K562 (cell line): Measurements from ENCODE around the gene RPL27. TPM values are rescaled to one million over a fixed set of nuclear protein-coding genes. Genes with fewer than 3 reads are reported as not detected.

ENCODE experiments used
- ASH1L ChIP-seq: fragments of 450-650 bp; IDR thresholded peaks from 2 replicates; pipeline ENCODE4 v1.6.1; 2018; ENCODE audit warnings: borderline replicate concordance, mild to moderate bottlenecking, low read depth; ENCODE audit not compliant: partially characterized antibody
- CREB1 ChIP-seq, 2 experiments: sonication (generic) in 1 of 2; formaldehyde crosslinking in 1 of 2; IDR thresholded peaks; 2 replicates each; pipeline versions ENCODE4 v1.6.1 to v1.8.0; 2012 to 2022; ENCODE audit warnings: inconsistent platforms in 1 of 2, mild to moderate bottlenecking in 1 of 2, missing genetic modification reagents in 1 of 2, moderate library complexity in 1 of 2
- ELF1 ChIP-seq: fragments of 200-800 bp; sonication (Bioruptor generic); IDR thresholded peaks from 2 replicates; pipeline ENCODE4 v1.6.1; 2016; ENCODE audit warnings: missing genetic modification characterization, missing compliant biosample characterization
- HDAC6 ChIP-seq: IDR thresholded peaks from 2 replicates; pipeline ENCODE4 v1.6.1; 2012; ENCODE audit warnings: low read depth, mild to moderate bottlenecking, control low read depth, inconsistent platforms, low read length, moderate library complexity
- HDGF ChIP-seq: fragments of 450-650 bp; IDR thresholded peaks from 2 replicates; pipeline ENCODE4 v1.6.1; 2016
- PHF8 ChIP-seq: fragments of 200-600 bp; sonication (generic); IDR thresholded peaks from 2 replicates; pipeline ENCODE4 v1.6.1; 2012; ENCODE audit warnings: mixed run types, mild to moderate bottlenecking, inconsistent platforms, low read length, moderate library complexity, borderline replicate concordance
- POLR2AphosphoS5 ChIP-seq: IDR thresholded peaks from 2 replicates; pipeline ENCODE4 v1.6.1; 2011; ENCODE audit warnings: mild to moderate bottlenecking, low read depth, low read length, moderate library complexity; ENCODE audit not compliant: control insufficient read depth, insufficient read depth
- RAD21 ChIP-seq, 2 experiments: fragments of 250-450 bp in 1 of 2; fragments of 450-650 bp in 1 of 2; sonication (Bioruptor Pico) in 1 of 2; formaldehyde crosslinking in 1 of 2; IDR thresholded peaks in 1 of 2; conservative IDR thresholded peaks in 1 of 2; 2 replicates each; pipeline versions ENCODE4 v1.4.0 to v1.8.0; 2020 to 2022; ENCODE audit warnings: mild to moderate bottlenecking in 2 of 2, moderate library complexity in 1 of 2
- STAG1 ChIP-seq: sonication (generic); formaldehyde crosslinking; IDR thresholded peaks from 2 replicates; pipeline ENCODE4 v1.5.0; 2020; ENCODE audit warnings: missing genetic modification reagents, borderline replicate concordance
- XRCC5 ChIP-seq: fragments of 200-400 bp; formaldehyde crosslinking; IDR thresholded peaks from 2 replicates; pipeline ENCODE4 v1.6.1; 2017; ENCODE audit warnings: low read depth, mild to moderate bottlenecking, low read length
- YY1 ChIP-seq, 3 experiments: IDR thresholded peaks; 2 replicates each; pipeline ENCODE4 v1.6.1; 2011; ENCODE audit warnings: low read length in 2 of 3, mild to moderate bottlenecking in 2 of 3, moderate library complexity in 2 of 3, borderline replicate concordance in 1 of 3, control low read depth in 1 of 3, low read depth in 1 of 3; ENCODE audit not compliant: insufficient read depth in 3 of 3, insufficient replicate concordance in 2 of 3, control insufficient read depth in 1 of 3, insufficient read length in 1 of 3; ENCODE audit errors: extremely low read depth in 1 of 3
- ZNF224 ChIP-seq: sonication (generic); formaldehyde crosslinking; IDR thresholded peaks from 2 replicates; pipeline ENCODE4 v1.8.0; 2022; ENCODE audit warnings: mild to moderate bottlenecking, missing genetic modification reagents
- ZNF232 ChIP-seq: sonication (generic); formaldehyde crosslinking; IDR thresholded peaks from 2 replicates; pipeline ENCODE4 v1.8.0; 2022; ENCODE audit warnings: mild to moderate bottlenecking, missing genetic modification reagents
- ZNF707 ChIP-seq: fragments of 250-450 bp; sonication (Bioruptor Pico); conservative IDR thresholded peaks from 2 replicates; pipeline ENCODE4 v1.8.0; 2022; ENCODE audit warnings: inconsistent platforms, mild to moderate bottlenecking, moderate library complexity
- polyA plus RNA-seq, 8 experiments: library from polyadenylated mRNA; depleted of rRNA in 4 of 8; stranded (reverse) in 5 of 8; unstranded in 3 of 8; fragments of >200 nt; fragmentation: Nextera tagmentation in 2 of 8; fragmentation: Illumina TruSeq in 1 of 8; extraction: Ambion mirVana in 2 of 8; extraction: Trizol in 1 of 8; gene quantifications; 2 replicates each; pipeline versions ENCODE4 v1.2.1 to v1.2.3, GENCODE V29; 2011 to 2014; ENCODE audit warnings: inconsistent platforms in 1 of 8, missing spikeins in 1 of 8
- total RNA-seq, 7 experiments: library from RNA; depleted of rRNA in 6 of 7; stranded (reverse); fragments of >200 nt in 6 of 7; fragmentation: Illumina TruSeq in 2 of 7; extraction: Trizol in 2 of 7; gene quantifications; 2 replicates each; pipeline versions ENCODE4 v1.2.1 to v1.2.3, GENCODE V29; 2011 to 2021; ENCODE audit warnings: low replicate concordance in 1 of 7
- TF ChIP-seq, protein P1 (sequence below): fragments of 450-650 bp; conservative IDR thresholded peaks from 2 replicates; pipeline ENCODE4 v1.6.1; 2016; ENCODE audit warnings: missing genetic modification characterization, low read depth, mild to moderate bottlenecking, missing compliant biosample characterization, moderate library complexity
- TF ChIP-seq, protein P2 (sequence below): fragments of 250-450 bp; sonication (Bioruptor Pico); IDR thresholded peaks from 2 replicates; pipeline ENCODE4 v1.5.0; 2021
- TF ChIP-seq, protein P3 (sequence below): sonication (generic); formaldehyde crosslinking; IDR thresholded peaks from 2 replicates; pipeline ENCODE4 v1.8.0; 2022; ENCODE audit warnings: mild to moderate bottlenecking, missing genetic modification reagents, borderline replicate concordance
- TF ChIP-seq, protein P4 (sequence below): fragments of 250-450 bp; sonication (Bioruptor Pico); IDR thresholded peaks from 2 replicates; pipeline ENCODE4 v1.4.0; 2020; ENCODE audit warnings: mild to moderate bottlenecking, moderate library complexity, borderline replicate concordance

Gene RPL27
- total and polyA plus RNA-seq, 9 of the 15 experiments (the other 6 are each of a cell fraction or from before 2014, with no cell fraction given): 1,539 to 6,155 (median 3,710) TPM

DNA sequence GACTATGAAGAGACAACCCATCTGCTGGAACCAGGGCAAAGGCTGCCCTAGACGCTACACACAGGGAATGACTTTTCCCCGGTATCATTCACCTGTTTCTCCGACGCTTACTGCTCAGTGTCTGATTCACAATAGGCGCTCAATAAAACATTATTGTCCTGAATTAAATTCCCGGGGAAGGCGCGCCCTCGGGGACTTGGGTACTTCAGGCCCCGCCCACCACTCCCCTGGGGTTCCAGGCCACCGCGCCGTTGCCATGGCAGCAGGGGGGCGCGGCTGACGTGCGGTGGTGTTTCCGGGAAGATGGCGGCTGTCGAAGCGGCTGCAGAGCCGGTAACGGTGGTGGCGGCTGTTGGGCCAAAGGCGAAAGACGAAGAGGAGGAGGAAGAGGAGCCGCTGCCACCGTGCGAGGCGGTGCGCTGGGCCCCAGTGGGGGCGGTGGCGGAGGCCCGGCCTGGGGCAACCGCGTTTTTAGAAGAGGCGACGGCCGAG, 17.9 kb upstream of the RPL27 start, which contains the start of gene RUNDC1 (continued):
- TF ChIP-seq XRCC5 (no peak; the same call in 1 of the 2 replicates), PHF8 (peak; percentile 73; the same call in 1 of the 2 replicates), HDAC6 (no peak), ZNF707 (CRISPR knock-in tag) (no peak), CREB1 (IDR thresholded peaks at IDR 0.05) (0 out of 2 replicates have a peak, but pooled peaks have one; percentile 39), CREB1 (CRISPR knock-in tag; IDR thresholded peaks at IDR 0.05) (no peak), HDGF (no peak), RAD21 (CRISPR knock-in tag; conservative IDR thresholded peaks at IDR 0.05 in 1 of 2, IDR thresholded peaks at IDR 0.05 in 1 of 2) (no peak), ZNF232 (CRISPR knock-in tag) (no peak), ASH1L (no peak), ZNF224 (no peak), STAG1 (CRISPR knock-in tag) (no peak), POLR2AphosphoS5 (peak; percentile 41; the same call in 1 of the 2 replicates), ELF1 (peak; percentile 93), YY1 (IDR thresholded peaks at IDR 0.05; ENCODE audit: borderline replicate concordance in 1 of 3, control insufficient read depth in 1 of 3, extremely low read depth in 1 of 3, insufficient read depth in 3 of 3, insufficient read length in 1 of 3, insufficient replicate concordance in 2 of 3, low read depth in 1 of 3, low read length in 2 of 3) (peak; percentile 77 to 97 (median 96))
- TF ChIP-seq, protein P1, sequence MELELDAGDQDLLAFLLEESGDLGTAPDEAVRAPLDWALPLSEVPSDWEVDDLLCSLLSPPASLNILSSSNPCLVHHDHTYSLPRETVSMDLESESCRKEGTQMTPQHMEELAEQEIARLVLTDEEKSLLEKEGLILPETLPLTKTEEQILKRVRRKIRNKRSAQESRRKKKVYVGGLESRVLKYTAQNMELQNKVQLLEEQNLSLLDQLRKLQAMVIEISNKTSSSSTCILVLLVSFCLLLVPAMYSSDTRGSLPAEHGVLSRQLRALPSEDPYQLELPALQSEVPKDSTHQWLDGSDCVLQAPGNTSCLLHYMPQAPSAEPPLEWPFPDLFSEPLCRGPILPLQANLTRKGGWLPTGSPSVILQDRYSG (tag): no peak
- TF ChIP-seq, protein P2, sequence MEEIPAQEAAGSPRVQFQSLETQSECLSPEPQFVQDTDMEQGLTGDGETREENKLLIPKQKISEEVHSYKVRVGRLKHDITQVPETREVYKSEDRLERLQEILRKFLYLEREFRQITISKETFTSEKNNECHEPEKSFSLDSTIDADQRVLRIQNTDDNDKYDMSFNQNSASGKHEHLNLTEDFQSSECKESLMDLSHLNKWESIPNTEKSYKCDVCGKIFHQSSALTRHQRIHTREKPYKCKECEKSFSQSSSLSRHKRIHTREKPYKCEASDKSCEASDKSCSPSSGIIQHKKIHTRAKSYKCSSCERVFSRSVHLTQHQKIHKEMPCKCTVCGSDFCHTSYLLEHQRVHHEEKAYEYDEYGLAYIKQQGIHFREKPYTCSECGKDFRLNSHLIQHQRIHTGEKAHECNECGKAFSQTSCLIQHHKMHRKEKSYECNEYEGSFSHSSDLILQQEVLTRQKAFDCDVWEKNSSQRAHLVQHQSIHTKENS: no peak
- TF ChIP-seq, protein P3, sequence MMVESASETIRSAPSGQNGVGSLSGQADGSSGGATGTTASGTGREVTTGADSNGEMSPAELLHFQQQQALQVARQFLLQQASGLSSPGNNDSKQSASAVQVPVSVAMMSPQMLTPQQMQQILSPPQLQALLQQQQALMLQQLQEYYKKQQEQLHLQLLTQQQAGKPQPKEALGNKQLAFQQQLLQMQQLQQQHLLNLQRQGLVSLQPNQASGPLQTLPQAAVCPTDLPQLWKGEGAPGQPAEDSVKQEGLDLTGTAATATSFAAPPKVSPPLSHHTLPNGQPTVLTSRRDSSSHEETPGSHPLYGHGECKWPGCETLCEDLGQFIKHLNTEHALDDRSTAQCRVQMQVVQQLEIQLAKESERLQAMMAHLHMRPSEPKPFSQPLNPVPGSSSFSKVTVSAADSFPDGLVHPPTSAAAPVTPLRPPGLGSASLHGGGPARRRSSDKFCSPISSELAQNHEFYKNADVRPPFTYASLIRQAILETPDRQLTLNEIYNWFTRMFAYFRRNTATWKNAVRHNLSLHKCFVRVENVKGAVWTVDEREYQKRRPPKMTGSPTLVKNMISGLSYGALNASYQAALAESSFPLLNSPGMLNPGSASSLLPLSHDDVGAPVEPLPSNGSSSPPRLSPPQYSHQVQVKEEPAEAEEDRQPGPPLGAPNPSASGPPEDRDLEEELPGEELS (CRISPR knock-in tag): no peak
- TF ChIP-seq, protein P4, sequence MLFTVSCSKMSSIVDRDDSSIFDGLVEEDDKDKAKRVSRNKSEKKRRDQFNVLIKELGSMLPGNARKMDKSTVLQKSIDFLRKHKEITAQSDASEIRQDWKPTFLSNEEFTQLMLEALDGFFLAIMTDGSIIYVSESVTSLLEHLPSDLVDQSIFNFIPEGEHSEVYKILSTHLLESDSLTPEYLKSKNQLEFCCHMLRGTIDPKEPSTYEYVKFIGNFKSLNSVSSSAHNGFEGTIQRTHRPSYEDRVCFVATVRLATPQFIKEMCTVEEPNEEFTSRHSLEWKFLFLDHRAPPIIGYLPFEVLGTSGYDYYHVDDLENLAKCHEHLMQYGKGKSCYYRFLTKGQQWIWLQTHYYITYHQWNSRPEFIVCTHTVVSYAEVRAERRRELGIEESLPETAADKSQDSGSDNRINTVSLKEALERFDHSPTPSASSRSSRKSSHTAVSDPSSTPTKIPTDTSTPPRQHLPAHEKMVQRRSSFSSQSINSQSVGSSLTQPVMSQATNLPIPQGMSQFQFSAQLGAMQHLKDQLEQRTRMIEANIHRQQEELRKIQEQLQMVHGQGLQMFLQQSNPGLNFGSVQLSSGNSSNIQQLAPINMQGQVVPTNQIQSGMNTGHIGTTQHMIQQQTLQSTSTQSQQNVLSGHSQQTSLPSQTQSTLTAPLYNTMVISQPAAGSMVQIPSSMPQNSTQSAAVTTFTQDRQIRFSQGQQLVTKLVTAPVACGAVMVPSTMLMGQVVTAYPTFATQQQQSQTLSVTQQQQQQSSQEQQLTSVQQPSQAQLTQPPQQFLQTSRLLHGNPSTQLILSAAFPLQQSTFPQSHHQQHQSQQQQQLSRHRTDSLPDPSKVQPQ (CRISPR knock-in tag): no peak
